Effector memory CD8-positive, alpha-beta T cell (primary cell): ENCODE measurements around the gene NDUFAF3.
A peak's percentile ranks its signal among the peaks of the same experiment; 100 is the strongest.

Experiments
- ATAC-seq: fragments of 150-1000 bp; cut with Tn5 transposase; replicated peaks from 2 replicates; pipeline ENCODE4 v1.10.0; 2021; ENCODE audit warnings: mild to moderate bottlenecking, moderate library complexity
- DNase-seq, 3 experiments: peaks; one replicate each; pipeline ENCODE4 v3.0.0; 2021
- H3K27ac Mint-ChIP-seq, 2 donors: one replicate each; pipeline ENCODE4 v1.8.0; 2022; ENCODE audit warnings: mild to moderate bottlenecking in 2 of 2, mixed read lengths in 2 of 2, moderate library complexity in 2 of 2
- H3K27me3 Mint-ChIP-seq, 2 donors: one replicate each; pipeline ENCODE4 v1.8.0; 2022; ENCODE audit warnings: mixed read lengths in 2 of 2
- H3K36me3 Mint-ChIP-seq: one replicate; pipeline ENCODE4 v1.8.0; 2022; ENCODE audit warnings: mild to moderate bottlenecking, moderate library complexity, mixed read lengths; ENCODE audit not compliant: insufficient read depth
- H3K4me1 Mint-ChIP-seq, 2 donors: one replicate each; pipeline ENCODE4 v1.8.0; 2022; ENCODE audit warnings: low read depth in 2 of 2, mixed read lengths in 2 of 2
- H3K4me3 Mint-ChIP-seq, 2 donors: one replicate each; pipeline ENCODE4 v1.8.0; 2022; ENCODE audit warnings: mild to moderate bottlenecking in 2 of 2, mixed read lengths in 2 of 2, moderate library complexity in 2 of 2
- H3K9me3 Mint-ChIP-seq, 2 donors: one replicate each; pipeline ENCODE4 v1.8.0; 2022; ENCODE audit warnings: mixed read lengths in 2 of 2

NDUFAF3 gene

GRCh38 chr3:48990636-48991469, 31.1 kb upstream of the NDUFAF3 start:
- Mint-ChIP-seq H3K4me3 (peak overlapping the region; percentile 91 to 94), H3K4me1 (peaks cover 34 to 36% of the 10 kb centered on the region in 2 donors), H3K27me3 (no peaks in the 10 kb centered on the region), H3K9me3 (no peaks in the 10 kb centered on the region), H3K27ac (peak overlapping the region; percentile 91 to 93), H3K36me3 (peaks cover 32% of the 10 kb centered on the region)
- ATAC-seq (peak; percentile 23), DNase-seq (peak in 1 of 3 experiments; percentile 14)

DNA sequence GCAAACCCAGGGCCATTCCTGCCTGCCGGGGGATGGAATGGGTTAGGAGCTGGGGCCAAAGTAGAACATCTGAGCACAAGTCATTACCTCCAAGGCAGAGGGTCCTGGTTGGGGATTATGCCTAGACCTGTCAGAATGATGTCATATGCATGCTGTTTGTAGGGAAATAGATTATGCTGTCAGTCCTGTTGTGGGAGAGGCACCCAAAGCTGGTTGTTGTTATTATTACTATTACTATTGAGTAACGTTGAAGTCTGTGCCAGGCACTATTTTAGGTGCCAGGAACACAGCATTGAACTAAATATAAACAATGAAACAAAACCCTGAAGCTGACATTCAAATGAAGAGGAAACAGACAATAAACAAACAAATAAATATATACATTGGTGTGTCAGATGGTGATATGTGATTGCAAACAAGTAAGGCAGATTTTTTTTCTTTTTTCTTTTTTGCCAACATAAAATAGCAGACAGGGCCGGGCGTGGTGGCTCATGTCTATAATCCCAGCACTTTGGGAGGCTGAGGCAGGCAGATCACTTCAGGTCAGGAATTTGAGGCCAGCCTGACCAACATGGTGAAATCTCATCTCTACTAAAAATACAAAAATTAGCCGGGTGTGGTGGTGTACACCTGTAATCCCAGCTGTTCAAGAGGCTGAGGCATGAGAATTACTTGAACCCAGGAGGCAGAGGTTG, 29.9 kb upstream of the NDUFAF3 start:
- peak overlapping the region; percentile 91 to 93 for H3K27ac Mint-ChIP-seq
- H3K4me3 Mint-ChIP-seq: peak overlapping the region; percentile 91 to 94

GRCh38 chr3:48993834-48994233, 28.1 kb upstream of the NDUFAF3 start:
- ATAC-seq (no peak), DNase-seq (no peak)
- Mint-ChIP-seq H3K4me3 (no peak overlapping the region), H3K36me3 (peaks cover 26% of the 10 kb centered on the region), H3K27ac (peak overlapping the region in 1 of 2 donors; percentile 52), H3K27me3 (no peaks in the 10 kb centered on the region), H3K9me3 (no peaks in the 10 kb centered on the region), H3K4me1 (peaks cover 29 to 33% of the 10 kb centered on the region in 2 donors)

More for the DNA sequence above, 29.9 kb upstream of the NDUFAF3 start:
- DNase-seq (no peak), ATAC-seq (no peak)
- Mint-ChIP-seq H3K9me3 (no peaks in the 10 kb centered on the region), H3K4me1 (peaks cover 34 to 36% of the 10 kb centered on the region in 2 donors), H3K36me3 (peaks cover 29% of the 10 kb centered on the region), H3K27me3 (no peaks in the 10 kb centered on the region)

DNA sequence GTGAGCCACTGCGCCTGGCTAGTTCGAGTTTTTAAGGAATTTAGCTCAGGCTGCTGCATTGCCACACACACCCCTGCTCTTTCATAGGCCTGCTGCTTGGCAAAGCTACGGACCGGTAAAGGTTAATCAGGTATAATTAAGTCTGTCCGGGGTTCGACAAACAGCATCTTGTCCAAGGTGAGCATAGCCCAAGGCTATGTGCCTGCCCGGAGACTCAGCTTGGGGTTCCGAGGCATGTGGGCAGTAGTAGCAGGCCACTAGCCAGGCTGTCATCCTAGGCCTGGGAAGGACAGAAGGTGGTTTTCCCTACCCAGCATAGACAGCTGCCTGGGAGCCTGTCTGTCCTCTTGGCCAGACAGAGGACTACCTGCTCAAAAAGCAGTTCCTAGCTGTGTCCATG, 25.3 kb upstream of the NDUFAF3 start:
- Mint-ChIP-seq H3K27me3 (no peaks in the 10 kb centered on the region), H3K9me3 (no peaks in the 10 kb centered on the region)

DNA sequence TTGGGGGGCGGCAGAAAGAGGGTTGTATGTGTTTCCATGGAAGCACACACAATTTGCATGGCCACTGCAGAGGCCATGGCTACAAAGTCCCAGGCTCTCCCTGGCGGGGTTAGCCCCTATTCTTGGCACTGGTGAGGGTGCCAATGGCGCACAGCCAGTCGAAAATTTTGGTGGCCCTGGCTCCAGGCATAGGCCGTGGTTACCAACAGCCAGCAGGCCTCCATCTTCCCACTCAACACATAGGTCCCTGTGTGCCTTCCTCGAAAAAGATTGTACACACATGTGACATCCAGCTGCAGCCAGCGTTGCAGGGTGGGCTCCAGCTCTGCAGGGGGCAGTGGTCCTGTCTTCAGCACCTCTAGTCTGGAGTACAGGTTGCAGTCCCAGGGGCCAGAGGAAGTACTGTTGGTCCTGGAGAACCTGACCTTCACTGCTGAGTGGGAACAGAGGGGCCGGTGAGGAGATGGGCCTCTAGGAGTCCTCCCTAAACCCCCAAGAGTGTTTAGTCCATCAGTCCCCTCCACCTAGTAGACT, 24.8 kb upstream of the NDUFAF3 start:
- DNase-seq (no peak), ATAC-seq (no peak)
- Mint-ChIP-seq H3K4me3 (no peak overlapping the region), H3K9me3 (no peaks in the 10 kb centered on the region), H3K27me3 (no peaks in the 10 kb centered on the region), H3K27ac (no peak overlapping the region), H3K4me1 (peaks cover 9 to 11% of the 10 kb centered on the region in 2 donors), H3K36me3 (peaks cover 31% of the 10 kb centered on the region)

More for the DNA sequence above, 25.3 kb upstream of the NDUFAF3 start:
- DNase-seq: no peak
- peaks cover 26% of the 10 kb centered on the region for H3K36me3 Mint-ChIP-seq
- peaks cover 13 to 15% of the 10 kb centered on the region in 2 donors for H3K4me1 Mint-ChIP-seq
- no peak overlapping the region for H3K27ac Mint-ChIP-seq
- no peak overlapping the region for H3K4me3 Mint-ChIP-seq
- no peak for ATAC-seq

GRCh38 chr3:48997714-48998637, 23.9 kb upstream of the NDUFAF3 start:
- ATAC-seq: no peak
- Mint-ChIP-seq H3K27me3 (no peaks in the 10 kb centered on the region), H3K4me3 (no peak overlapping the region), H3K27ac (peak overlapping the region in 1 of 2 donors; percentile 65), H3K36me3 (peaks cover 33% of the 10 kb centered on the region), H3K4me1 (peaks cover 11 to 14% of the 10 kb centered on the region in 2 donors), H3K9me3 (no peaks in the 10 kb centered on the region)
- DNase-seq: no peak

GRCh38 chr3:48999085-48999858, 22.6 kb upstream of the NDUFAF3 start:
- Mint-ChIP-seq H3K9me3 (no peaks in the 10 kb centered on the region), H3K4me3 (no peak overlapping the region), H3K36me3 (peaks cover 33% of the 10 kb centered on the region), H3K27me3 (no peaks in the 10 kb centered on the region), H3K27ac (peak overlapping the region in 1 of 2 donors; percentile 65), H3K4me1 (peaks cover 9 to 14% of the 10 kb centered on the region in 2 donors)
- no peak for DNase-seq
- ATAC-seq: no peak

- ATAC-seq: no peak
- Mint-ChIP-seq H3K9me3 (no peaks in the 10 kb centered on the region), H3K36me3 (peaks cover 18% of the 10 kb centered on the region), H3K4me3 (no peak overlapping the region), H3K4me1 (peaks cover 6 to 10% of the 10 kb centered on the region in 2 donors), H3K27ac (peak overlapping the region; percentile 52 to 68), H3K27me3 (no peaks in the 10 kb centered on the region)
- no peak for DNase-seq
These were observed 20.8 kb upstream of the NDUFAF3 start for GRCh38 chr3:49001155-49001554.

GRCh38 chr3:49004352-49005302, 17.3 kb upstream of the NDUFAF3 start:
- DNase-seq (no peak), ATAC-seq (no peak)
- Mint-ChIP-seq H3K27ac (no peak overlapping the region), H3K4me1 (peaks cover 20 to 32% of the 10 kb centered on the region in 2 donors), H3K9me3 (no peaks in the 10 kb centered on the region), H3K4me3 (no peak overlapping the region), H3K27me3 (no peaks in the 10 kb centered on the region), H3K36me3 (peaks cover 34% of the 10 kb centered on the region)

DNA sequence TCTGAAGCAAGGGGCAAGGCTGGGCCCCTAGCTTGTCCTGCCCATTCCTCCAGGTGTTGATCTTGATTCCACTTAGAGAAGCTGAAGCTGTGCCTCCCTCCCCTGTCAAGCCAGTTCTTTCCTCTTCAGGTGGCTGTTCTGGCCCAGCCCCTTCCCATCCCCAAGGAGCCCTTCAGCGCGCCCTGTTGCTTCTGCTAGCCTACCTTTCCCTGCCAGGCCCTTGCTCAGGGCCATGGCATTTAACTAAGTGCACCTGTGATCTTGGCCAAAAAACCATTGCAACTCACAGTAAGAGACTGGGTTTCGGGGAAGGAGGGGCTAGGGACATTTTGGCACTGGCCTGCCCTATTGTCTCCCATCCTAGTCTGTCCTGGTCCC, 16.6 kb upstream of the NDUFAF3 start:
- Mint-ChIP-seq H3K4me3 (no peak overlapping the region), H3K4me1 (peaks cover 20 to 29% of the 10 kb centered on the region in 2 donors), H3K9me3 (no peaks in the 10 kb centered on the region), H3K36me3 (peaks cover 37% of the 10 kb centered on the region), H3K27me3 (no peaks in the 10 kb centered on the region), H3K27ac (no peak overlapping the region)
- DNase-seq (no peak), ATAC-seq (no peak)

DNA sequence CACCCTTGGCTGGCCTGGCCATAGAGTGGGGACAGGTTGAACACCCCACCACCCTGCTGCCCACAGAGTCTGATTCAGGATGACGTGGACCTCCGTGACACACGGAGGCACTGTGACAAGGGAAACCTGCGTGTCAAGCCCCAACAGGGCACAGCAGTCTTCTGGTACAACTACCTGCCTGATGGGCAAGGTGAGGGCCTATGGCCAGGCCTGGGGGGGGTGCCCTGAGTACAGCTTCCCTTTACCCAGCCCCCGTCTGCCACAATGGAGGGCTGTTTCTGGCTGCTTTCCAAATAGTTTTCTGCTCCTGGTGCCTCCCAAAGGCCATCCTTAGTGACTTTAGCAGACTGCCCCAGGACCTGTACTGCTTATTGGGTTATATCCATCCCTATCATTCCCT, 15.9 kb upstream of the NDUFAF3 start:
- Mint-ChIP-seq H3K4me3 (peak overlapping the region in 1 of 2 donors; percentile 98), H3K27me3 (no peaks in the 10 kb centered on the region), H3K9me3 (no peaks in the 10 kb centered on the region), H3K4me1 (peaks cover 20 to 29% of the 10 kb centered on the region in 2 donors), H3K36me3 (peaks cover 36% of the 10 kb centered on the region), H3K27ac (peak overlapping the region in 1 of 2 donors; percentile 97)
- ATAC-seq (no peak), DNase-seq (no peak)
